ENCODE results near the gene PATJ.

DNA sequence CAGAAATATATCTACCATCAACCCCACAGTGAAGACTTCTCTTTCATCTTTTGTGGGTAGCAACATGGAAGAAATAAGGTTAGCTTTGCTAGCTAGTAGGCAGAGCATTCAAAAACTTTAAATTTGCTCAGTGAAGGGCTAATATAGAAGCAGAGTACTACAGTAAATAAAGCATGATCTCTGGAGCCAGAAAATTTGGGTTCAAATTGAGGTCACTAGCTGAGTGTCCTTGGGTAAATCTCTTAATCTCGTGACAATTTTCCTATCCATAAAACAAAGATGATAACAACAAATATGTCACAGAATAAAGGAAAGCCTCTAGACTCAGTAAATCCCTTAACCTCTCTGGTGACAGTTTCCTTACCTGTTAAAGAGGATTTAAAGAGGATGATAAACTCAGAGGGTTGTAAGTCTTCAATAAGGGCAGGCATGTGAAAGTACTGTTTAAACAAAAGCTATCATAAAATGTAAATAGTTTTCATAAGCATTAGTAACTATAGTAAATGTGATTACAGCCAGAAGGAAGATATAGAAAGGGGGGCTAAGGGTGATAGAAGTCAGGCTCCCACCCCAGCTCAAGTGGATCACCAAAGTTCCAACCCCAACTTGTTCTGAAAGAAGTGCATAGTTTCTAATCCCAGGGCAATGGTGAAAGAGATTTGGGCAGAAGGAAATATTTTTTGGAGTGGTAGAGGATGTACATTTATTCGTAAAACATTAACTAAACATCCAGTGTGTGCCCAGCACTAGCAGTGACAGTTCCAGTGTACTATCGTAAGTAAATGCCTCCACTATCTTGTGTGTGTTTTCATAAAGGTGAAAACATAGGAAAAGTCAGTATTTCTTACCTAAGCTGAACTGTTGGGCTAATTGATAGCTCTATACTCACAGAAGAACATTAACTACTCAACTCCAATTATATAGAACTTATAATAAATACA, 42.1 kb upstream of the PATJ start:
- no peak for TF ChIP-seq POLR2A (IDR thresholded peaks at IDR 0.05)
- TF ChIP-seq, protein P1, sequence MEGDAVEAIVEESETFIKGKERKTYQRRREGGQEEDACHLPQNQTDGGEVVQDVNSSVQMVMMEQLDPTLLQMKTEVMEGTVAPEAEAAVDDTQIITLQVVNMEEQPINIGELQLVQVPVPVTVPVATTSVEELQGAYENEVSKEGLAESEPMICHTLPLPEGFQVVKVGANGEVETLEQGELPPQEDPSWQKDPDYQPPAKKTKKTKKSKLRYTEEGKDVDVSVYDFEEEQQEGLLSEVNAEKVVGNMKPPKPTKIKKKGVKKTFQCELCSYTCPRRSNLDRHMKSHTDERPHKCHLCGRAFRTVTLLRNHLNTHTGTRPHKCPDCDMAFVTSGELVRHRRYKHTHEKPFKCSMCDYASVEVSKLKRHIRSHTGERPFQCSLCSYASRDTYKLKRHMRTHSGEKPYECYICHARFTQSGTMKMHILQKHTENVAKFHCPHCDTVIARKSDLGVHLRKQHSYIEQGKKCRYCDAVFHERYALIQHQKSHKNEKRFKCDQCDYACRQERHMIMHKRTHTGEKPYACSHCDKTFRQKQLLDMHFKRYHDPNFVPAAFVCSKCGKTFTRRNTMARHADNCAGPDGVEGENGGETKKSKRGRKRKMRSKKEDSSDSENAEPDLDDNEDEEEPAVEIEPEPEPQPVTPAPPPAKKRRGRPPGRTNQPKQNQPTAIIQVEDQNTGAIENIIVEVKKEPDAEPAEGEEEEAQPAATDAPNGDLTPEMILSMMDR (IDR thresholded peaks at IDR 0.05) = no peak

Measured in tibial nerve (tissue), 3 donors.